ENCODE data around the gene DEFB108B.
"Not testable (repeated sequence)": the region's sequence is repeated elsewhere in the genome, so short reads cannot be mapped to it uniquely, and the experiment has no call there.

- TF ChIP-seq CTCF, POLR2A (IDR thresholded peaks at IDR 0.05): not testable (repeated sequence)
Observed at GRCh38 chr11:71802874-71803273, 30.1 kb upstream of the DEFB108B start.
